ENCODE data around the gene LRRK2. TPM values are rescaled to one million over a fixed set of nuclear protein-coding genes. Genes with fewer than 3 reads are reported as not detected.

LRRK2 gene
- total RNA-seq, 1 experiment from 2014 or later, result 0.33 TPM

DNA sequence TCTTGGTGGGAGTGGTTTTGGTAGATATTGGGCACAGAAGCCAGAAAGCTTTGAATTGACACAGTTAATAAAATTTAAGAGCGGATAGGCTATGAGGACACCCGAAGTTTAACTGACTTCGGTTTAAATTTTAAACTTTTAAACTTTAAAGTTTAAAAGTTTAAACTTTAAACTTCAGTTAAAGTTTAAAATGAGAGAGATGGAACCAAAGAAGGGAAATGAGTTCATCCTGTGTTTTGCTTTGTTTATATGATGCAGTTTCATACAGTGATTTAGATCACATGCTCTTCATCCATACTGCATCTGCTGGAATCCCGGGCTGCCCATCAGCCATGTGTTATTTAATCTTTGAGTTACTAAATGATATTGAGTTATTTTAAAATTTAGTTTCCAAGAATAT, 27.2 kb upstream of the LRRK2 start:
- BruUV-seq (replicated peaks), result no TSS peak
- no peaks in the 10 kb centered on the region for H3K9me2 ChIP-seq (replicated peaks; ENCODE audit: low read length)
- H3K9me3 ChIP-seq (ENCODE audit: low read length), result no peaks in the 10 kb centered on the region
- no peaks in the 10 kb centered on the region for H4K20me1 ChIP-seq (ENCODE audit: low read length)
- no peak for DNase-seq
- no peak for ATAC-seq
- no peaks in the 10 kb centered on the region for H3K36me3 ChIP-seq (ENCODE audit: low read depth, low read length)
- H3K9ac ChIP-seq (ENCODE audit: low read length), result no peak overlapping the region
- H3K4me3 ChIP-seq (ENCODE audit: low read length), result no peak overlapping the region
- H3F3A ChIP-seq (ENCODE audit: low read length, unreplicated experiment), result no peaks in the 10 kb centered on the region
- no peak overlapping the region for H3K4me2 ChIP-seq (ENCODE audit: low read length)
- no peaks in the 10 kb centered on the region for H3K79me2 ChIP-seq (ENCODE audit: low read length)
- ChIA-PET POLR2A (ENCODE audit: unreplicated experiment) (no interaction called here), CTCF (no interaction called here)
- H3K4me1 ChIP-seq (ENCODE audit: insufficient read depth, low read length), result no peaks in the 10 kb centered on the region
- H3K27me3 ChIP-seq (ENCODE audit: low read length), result peaks cover 9% of the 10 kb centered on the region; the same call in 1 of the 2 replicates
- TF ChIP-seq EZH2 (IDR thresholded peaks at IDR 0.05; ENCODE audit: low read length, unreplicated experiment) (no peak), EZH2phosphoT487 (IDR thresholded peaks at IDR 0.05; ENCODE audit: borderline replicate concordance, low read length) (no peak)
- TF ChIP-seq, protein P1, sequence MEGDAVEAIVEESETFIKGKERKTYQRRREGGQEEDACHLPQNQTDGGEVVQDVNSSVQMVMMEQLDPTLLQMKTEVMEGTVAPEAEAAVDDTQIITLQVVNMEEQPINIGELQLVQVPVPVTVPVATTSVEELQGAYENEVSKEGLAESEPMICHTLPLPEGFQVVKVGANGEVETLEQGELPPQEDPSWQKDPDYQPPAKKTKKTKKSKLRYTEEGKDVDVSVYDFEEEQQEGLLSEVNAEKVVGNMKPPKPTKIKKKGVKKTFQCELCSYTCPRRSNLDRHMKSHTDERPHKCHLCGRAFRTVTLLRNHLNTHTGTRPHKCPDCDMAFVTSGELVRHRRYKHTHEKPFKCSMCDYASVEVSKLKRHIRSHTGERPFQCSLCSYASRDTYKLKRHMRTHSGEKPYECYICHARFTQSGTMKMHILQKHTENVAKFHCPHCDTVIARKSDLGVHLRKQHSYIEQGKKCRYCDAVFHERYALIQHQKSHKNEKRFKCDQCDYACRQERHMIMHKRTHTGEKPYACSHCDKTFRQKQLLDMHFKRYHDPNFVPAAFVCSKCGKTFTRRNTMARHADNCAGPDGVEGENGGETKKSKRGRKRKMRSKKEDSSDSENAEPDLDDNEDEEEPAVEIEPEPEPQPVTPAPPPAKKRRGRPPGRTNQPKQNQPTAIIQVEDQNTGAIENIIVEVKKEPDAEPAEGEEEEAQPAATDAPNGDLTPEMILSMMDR (conservative IDR thresholded peaks at IDR 0.05; ENCODE audit: low read depth, low read length), result no peak
- no peak overlapping the region for H3K27ac ChIP-seq (ENCODE audit: low read length)
- H2AFZ ChIP-seq (ENCODE audit: low read length), result no peak overlapping the region
- intact Hi-C loops (cut with micrococcal nuclease), result no loop called here

- POLR2A ChIA-PET (ENCODE audit: unreplicated experiment), result no interaction called here
- Histone ChIP-seq H3K4me2 (ENCODE audit: low read length) (no peak overlapping the region), H3K4me3 (ENCODE audit: low read length) (no peak overlapping the region), H3K27ac (ENCODE audit: low read length) (no peak overlapping the region), H3K79me2 (ENCODE audit: low read length) (no peaks in the 10 kb centered on the region), H2AFZ (ENCODE audit: low read length) (no peak overlapping the region), H3K27me3 (ENCODE audit: low read length) (peaks cover 9% of the 10 kb centered on the region; the same call in 1 of the 2 replicates), H3K9me3 (ENCODE audit: low read length) (no peaks in the 10 kb centered on the region), H3K4me1 (ENCODE audit: insufficient read depth, low read length) (no peaks in the 10 kb centered on the region), H3K9me2 (replicated peaks; ENCODE audit: low read length) (no peaks in the 10 kb centered on the region), H4K20me1 (ENCODE audit: low read length) (no peaks in the 10 kb centered on the region), H3K9ac (ENCODE audit: low read length) (no peak overlapping the region), H3F3A (ENCODE audit: low read length, unreplicated experiment) (no peaks in the 10 kb centered on the region), H3K36me3 (ENCODE audit: low read depth, low read length) (no peaks in the 10 kb centered on the region)
- CTCF ChIA-PET, result no interaction called here
- no peak for TF ChIP-seq EZH2phosphoT487 (IDR thresholded peaks at IDR 0.05; ENCODE audit: borderline replicate concordance, low read length)
- intact Hi-C loops (cut with micrococcal nuclease), result no loop called here
- BruUV-seq (replicated peaks), result no TSS peak
- DNase-seq, result peak; percentile 6
- no peak for ATAC-seq
Observed at GRCh38 chr12:40198601-40199000, 26.2 kb upstream of the LRRK2 start.

- peaks cover 6% of the 10 kb centered on the region; the same call in 1 of the 2 replicates for H3K27me3 ChIP-seq (ENCODE audit: low read length)
- TF ChIP-seq EZH2 (IDR thresholded peaks at IDR 0.05; ENCODE audit: low read length, unreplicated experiment) (no peak), EZH2phosphoT487 (IDR thresholded peaks at IDR 0.05; ENCODE audit: borderline replicate concordance, low read length) (no peak)
- TF ChIP-seq, protein P1 (conservative IDR thresholded peaks at IDR 0.05; ENCODE audit: low read depth, low read length), result no peak
- no peak overlapping the region for H3K4me3 ChIP-seq (ENCODE audit: low read length)
- H3K4me1 ChIP-seq (ENCODE audit: insufficient read depth, low read length), result no peaks in the 10 kb centered on the region
- H3K9me2 ChIP-seq (replicated peaks; ENCODE audit: low read length), result no peaks in the 10 kb centered on the region
- no peak overlapping the region for H3K27ac ChIP-seq (ENCODE audit: low read length)
- H2AFZ ChIP-seq (ENCODE audit: low read length), result no peak overlapping the region
- no peaks in the 10 kb centered on the region for H3K79me2 ChIP-seq (ENCODE audit: low read length)
- intact Hi-C loops (cut with micrococcal nuclease), result no loop called here
- ChIA-PET POLR2A (ENCODE audit: unreplicated experiment) (no interaction called here), CTCF (no interaction called here)
- no TSS peak for BruUV-seq (replicated peaks)
- H3K9ac ChIP-seq (ENCODE audit: low read length), result no peak overlapping the region
- H3K36me3 ChIP-seq (ENCODE audit: low read depth, low read length), result no peaks in the 10 kb centered on the region
- no peaks in the 10 kb centered on the region for H3K9me3 ChIP-seq (ENCODE audit: low read length)
- H4K20me1 ChIP-seq (ENCODE audit: low read length), result no peaks in the 10 kb centered on the region
- no peak overlapping the region for H3K4me2 ChIP-seq (ENCODE audit: low read length)
- no peak for DNase-seq
- no peak for ATAC-seq
- no peaks in the 10 kb centered on the region for H3F3A ChIP-seq (ENCODE audit: low read length, unreplicated experiment)
Observed at GRCh38 chr12:40202095-40203059, 22.4 kb upstream of the LRRK2 start.
